Activated CD8-positive, alpha-beta memory T cell treated with anti-CD3 and anti-CD28 coated beads for 4 hours (primary cell): ENCODE data around the gene GNA12.

Experiments
- DNase-seq, 2 donors: peaks; one replicate each; pipeline ENCODE4 v3.0.0-alpha.2; 2020; ENCODE audit warnings: low read depth in 2 of 2

Gene GNA12

DNA sequence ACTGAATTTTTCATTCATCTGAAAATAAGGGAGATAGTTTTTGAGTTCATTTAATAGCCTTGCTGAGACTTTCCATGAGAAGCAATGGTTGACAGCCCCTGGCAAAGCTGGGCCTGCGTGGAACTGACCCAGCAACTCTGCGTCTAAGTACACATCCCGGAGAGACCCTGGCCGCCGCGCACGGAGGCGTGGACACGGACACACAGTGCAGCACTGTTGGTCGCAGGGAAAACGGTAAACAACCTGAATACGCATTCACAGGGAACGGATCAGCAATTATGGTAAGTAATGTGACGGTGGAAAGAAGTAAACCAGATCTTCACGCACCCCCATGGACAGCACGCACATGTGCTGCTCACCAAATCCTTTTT is 28.2 kb downstream of the GNA12 start:
- DNase-seq: no peak

DNA sequence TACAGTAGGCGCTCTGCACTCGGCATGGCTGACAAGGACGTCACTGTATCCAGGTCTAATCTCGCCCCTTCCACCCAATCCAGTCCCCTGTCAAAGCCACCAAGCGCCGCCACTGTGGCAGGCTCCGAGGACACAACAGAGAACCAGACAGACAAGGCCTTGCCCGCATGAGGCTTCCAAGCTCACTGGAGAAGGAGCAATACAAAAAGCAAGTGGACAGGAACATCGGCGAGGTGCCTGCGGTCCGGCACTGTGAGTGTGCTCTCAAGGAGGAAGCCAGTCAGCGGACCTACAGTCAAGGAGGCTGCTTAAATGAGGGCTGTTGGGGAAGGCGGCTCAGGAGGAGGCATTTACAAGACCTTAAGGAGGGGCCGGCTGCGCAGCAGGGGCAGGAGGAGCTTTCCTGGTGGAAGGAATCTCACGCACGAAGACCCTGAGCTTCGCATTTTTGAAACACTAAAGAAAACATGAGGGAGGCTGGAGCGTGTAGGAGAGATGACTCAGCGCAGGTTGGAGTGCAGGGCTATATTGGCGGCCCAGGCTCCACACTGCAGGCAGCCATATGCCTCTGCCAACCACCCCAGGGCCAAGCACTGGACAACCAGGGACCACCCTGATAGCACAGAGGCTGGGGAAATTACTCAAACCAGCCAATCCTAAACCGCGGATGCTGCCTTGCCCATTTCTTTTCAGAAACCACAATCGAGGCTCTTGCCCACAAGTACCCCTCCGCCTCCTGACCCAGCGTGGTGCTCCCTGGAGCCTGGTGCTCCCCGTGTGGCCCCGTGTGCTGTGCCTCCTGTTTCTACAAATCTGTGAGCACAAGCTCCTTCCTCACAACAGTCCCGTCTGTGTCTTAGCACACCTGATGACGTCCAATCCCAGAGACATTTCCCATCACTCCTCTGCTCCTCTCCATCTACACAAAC is 28.9 kb downstream of the GNA12 start:
- no peak for DNase-seq

DNA sequence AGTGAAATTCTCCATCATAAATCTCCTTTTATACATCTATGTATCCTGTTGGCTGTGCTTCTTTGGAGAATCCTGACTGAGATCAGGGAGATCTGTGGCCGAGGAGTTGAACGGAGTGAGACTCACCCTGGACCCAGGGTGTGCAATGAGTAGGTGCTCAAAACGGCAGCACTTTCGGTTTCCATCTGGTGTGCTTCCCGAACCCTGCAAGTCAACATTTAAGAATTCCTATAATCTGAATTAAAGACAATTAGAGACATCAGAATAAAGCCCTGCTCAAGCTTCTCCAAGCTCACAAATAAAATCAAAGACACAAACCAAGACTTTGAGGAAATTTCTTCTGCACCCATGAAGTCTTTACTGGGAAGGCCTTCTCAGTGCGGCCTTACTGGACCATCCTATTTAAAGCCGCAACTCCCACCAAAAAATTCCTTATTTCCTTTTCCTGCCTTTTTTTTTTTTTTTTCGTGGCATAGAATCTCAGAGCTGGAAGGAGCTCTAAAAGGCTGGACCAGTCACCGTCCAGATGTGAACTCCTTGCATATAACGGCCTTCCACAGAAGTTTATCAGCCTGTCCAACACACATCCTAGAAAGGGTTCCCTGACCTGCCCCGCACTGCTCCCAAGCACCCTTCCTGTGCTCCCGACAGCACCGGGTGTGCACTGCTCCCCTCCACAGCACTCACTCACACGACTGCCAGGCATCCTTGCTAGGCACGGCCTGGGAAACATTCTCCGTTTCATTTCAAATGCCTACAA is 29.7 kb downstream of the GNA12 start:
- DNase-seq: no peak

DNA sequence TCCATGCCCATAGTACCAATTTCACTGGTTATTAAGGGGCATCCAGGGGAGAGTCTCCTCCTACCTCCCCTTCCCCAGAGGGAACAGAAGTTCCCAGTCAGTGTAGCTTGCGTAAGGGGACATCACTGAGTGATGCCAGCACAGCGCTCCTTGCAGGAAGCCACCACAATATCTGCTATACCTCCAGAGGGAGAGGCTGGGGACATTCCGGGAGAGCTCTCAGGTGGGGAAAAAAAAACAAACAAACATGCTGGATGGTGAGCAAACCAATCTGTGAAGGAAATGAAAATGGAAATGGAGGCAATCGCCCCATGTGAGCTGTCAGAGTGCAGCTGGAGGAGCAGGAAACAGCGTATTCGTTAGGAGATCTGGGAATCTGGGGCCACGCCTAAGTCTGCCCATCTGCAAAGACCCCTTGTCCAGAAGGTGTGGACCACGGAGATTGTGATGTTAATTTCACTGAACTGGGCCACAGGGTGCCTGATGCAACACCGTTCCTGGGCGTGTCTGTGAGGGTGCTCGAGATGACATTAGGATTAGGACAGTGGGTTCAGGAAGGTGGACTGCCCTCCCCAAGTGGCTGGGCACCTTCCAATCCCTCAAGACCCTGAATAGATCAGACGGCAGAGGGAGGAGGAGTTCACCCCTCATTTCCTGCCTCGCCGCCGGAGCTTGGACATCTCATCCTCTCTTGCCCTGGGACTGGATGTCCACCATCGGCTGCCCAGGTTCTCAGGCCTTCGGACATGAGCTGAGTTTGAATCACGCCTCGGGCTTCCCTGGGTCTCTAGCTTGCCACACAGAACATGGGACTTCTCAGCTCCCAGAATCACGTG is 30.5 kb downstream of the GNA12 start:
- DNase-seq: no peak

DNA sequence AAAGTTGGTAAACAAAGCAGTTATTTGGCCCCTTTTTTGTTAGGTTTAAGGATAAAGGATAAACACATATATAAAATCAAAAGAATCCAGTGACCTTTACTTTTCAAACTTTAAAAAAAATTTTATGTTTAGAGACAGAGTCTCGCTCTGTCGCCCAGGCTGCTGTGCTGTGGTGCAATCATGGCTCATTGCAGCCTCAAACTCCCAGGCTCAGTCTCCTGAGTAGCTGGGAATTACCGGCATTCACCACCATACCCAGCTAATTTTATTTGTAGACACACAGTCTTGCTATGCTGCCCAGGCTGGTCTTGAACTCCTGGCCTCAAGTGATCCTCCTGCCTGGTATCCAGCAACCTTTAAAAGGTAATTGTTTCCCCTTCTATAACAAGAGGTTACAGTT is 31.3 kb downstream of the GNA12 start:
- no peak for DNase-seq

DNA sequence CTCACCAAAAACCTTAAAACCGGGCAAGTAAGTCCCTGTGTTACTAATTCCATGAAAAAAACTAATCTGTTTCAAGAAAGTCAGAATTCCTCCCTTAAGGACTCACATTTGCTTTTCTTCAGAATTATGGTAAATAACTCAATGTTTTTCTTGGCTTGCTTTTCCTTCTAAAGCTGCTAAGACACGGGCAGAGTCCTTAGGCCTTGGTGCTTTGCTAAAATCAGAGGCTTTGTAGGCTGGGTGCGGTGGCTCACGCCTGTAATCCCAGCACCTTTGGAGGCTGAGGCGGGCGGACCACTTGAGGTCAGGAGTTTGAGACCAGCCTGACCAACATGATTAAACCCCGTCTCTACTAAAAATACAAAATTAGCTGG is 32.0 kb downstream of the GNA12 start:
- no peak for DNase-seq

DNA sequence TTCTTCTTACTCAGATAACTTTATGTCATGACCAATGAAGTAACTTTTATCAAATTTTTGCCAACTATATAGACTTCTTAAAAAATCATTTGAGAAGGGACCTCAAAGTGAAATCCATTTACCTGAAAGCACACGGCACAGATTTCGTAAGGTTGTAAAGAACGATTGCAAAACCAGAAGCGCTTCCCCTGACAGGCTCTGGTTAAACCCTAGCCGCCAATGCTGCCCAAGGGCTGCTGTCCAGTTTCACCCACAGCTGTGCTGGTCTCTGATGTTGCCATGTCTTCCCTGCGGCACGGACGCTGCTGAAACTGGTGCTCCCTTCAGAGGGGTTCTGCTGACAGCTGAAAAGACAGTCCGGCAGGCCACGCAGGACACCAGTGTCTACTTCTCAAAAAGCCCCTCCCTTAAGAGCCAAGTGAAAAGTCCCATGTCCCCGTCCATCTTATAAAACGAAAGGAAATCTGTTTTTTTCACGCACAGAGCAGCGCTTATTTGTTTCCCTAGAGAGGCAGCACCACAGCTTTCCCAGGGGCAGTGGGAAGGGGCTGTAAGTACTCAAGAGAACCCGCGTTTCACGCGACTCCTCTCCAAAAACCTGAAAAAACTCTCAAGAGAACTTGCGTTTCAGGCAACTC is 32.5 kb downstream of the GNA12 start:
- DNase-seq: no peak

DNA sequence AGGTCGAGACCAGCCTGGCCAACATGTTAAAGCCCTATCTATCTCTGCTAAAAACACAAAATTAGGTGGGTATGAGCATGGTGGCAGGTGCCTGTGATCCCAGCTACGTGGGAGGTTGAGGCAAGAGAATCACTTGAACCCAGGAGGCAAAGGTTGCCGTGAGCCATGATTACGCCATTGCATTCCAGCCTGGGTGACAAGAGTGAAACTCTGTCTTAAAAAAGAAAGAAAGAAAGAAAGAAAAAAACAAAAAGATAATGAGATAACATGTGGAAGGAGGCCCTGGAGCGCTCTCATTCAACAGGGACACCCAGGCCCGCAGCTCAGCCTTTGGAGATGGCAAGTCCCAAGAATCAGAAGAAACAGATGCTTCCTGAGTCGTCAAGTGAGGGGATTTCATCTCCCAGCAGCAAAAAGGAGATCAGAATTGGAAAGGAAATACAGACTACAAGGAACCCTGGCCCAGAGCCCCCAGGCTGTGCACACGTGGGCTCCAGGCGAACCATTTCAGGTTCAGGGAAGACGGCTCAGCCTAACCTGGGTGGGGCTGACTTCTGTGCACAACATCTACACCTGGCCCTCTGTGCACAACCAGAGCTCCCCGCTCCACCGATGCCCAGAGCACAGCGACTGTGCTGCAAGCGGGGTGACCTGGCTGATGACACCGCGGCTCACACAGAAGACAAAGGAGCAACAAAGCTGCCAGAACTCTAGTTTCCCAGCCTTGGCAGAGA is 33.3 kb downstream of the GNA12 start:
- no peak for DNase-seq

DNA sequence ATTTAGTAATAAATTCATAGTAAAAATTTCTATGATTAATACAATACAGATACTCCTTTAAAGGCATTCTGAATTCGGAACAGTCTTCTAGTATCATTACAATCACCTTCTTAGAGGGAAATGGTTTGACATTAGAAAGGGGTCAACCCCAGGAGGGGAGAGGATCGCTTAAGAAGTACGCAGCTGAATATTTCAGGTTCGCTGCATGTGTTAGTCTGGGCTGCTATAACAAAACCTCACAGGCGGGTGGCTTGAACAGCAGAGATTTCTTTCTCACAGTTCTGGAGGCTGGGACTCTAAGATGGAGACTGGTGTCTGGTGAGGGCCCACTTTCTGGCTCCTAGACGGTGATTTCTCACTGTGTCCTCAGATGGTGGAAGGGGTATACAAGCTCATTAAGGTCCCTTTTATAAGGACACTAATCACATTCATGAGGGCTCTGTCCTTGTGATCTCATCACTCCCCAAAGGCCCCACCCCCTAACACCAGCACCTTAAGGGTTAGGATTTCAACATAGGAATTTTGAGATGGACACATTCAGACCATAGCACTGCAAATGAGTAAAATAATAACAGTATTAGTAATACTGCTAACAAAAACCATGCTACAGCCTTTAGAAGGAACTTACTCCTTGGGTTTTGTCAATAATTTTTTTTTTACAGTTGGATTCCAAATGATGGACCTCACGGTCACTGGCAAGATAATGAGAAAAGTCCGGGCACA is 34.0 kb downstream of the GNA12 start:
- DNase-seq: no peak

DNA sequence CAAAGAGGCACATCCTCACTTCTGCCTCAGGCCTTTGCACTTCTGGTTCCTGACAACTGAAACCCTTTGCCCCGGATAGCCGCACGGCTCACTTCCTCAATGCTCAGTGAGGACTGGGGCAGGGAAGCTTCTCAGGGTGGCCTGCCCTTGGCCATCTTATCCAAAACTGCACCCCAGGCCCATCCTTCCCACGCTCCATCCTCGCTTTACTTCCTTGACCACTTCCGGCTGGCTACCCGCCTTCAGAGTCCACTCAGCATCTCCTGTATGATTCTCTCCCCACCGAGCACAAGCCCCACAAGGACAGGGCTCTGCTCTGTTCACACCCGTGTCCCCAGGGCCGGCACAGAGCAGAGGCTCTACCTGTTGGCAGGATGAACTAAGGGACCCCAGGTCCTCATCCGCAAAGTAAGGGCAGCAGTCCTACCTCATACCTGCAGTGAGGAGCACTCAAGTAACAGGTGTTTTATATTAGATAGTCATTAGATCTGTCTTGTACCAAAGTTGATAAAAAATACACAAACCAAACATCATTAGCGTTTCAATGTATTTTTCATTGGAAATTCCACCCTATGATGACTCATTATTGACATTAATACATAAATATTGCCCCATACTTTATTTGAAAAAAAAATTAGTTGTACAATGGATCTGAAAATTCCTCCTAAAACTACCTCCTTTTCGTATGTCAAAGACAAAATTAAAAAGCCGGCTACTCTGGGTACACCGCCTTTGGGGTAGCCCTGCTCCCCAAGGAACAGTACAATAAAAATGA is 35.0 kb downstream of the GNA12 start:
- DNase-seq: no peak

DNA sequence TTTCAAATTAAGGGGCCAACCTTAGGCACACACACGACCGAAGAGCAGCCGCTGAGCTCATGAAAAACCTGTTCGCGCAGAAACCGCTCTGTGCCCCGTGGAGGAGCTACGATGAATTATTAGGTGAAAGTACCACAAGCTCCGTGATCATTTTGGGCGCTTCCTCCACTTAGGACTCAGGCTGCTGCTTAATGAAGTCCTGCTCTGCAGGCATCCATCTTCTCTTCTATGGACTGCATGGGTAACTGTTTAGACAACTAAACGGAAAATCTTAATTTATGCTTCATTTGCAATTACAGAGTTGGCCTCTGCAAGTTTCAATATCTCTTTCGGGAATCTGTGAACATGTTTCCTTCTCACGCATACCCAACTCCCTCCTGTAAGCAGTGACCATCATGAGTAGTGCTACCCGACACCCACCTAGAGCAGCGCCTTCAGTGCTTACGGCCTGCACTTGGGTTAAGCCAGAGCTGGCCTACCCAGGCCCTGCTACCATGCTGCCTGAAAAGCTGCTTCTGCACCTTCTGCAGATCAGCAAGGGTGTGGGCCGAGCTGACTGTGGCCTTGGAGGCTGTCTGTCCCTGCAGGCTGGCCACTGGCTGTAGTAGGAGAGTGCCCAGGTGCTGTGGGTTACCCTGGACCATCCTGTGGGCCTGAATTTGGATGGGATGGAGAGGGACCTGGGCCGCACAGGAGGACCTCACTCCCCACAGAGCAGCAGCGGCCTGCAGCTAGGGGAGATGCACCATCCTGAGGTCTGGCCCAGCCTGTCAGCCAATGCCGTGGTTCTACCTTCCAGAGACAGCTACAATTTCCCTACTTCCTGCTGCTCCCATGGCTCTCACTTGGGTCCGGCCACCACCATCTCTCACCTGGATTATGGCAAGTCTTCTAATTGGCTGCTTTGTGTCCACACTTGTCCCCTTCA is 36.0 kb downstream of the GNA12 start:
- DNase-seq: no peak

DNA sequence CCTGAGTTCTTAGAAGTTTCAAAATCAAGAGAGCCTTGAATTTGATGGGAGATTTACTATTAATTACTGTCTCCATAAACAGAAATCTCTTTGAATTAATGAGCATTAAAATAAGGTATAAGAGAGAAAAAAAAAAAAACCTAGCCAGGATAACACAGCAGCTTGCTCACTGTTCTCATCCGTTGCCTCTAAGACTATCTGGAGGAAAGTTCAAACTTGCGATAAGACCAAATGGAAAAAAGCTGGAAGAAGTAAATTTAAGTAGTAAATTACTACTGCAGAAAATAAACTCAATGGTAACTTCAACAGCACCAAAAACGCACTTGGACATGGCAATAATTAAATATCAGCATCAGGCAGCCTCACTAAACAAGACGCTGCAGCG is 36.7 kb downstream of the GNA12 start:
- DNase-seq: no peak

DNA sequence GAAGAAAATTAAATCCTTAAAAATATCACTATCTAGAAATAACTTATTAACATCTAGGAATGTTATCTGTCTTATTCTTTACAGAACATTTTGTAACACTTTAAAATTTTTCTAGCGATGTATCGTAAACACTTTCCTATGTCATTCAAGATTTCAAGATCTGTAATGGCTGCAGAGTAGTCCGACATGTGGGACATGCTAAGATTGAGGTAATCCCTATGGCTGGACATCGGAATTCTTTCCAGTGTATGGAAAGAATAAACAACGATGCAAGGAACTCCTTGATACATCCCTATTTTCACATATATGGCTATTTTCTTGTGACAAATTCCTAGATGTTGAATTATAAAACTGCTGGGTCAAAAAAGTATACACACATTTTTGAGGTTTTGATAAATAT is 37.5 kb downstream of the GNA12 start:
- DNase-seq: no peak

DNA sequence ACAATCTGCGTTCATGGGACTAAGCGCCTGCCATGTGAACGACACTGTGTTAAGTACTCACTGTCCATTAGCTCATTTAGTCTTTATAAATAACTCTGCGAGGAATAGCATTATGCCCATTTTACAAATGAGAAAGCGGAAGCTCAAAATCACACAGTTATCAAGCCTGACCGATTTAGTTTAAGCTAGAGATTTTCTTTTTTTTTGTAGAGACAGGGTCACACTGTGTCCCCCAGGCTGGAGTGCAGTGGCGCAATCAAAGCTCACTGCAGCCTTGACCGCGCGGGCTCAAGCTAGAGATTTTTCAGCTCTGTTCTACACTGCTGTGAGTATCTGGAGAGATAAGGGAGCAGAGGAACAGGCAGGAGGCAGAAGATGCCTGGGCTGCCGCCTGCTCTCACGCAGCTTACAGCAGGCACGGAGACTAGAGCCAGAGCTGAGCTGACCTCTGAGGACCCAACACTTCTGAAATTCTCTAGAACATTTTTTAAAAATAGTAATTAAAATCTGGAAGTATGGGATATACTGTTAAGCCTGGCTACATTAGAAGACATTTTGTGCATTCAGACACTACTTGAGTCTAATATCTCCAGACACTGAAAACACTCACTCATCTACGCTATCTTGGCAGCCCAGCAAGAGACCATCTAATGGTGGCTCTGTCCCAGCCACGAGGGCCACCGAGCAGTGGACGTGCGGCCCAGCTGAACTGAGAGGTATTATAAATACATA is 38.7 kb downstream of the GNA12 start:
- DNase-seq: no peak

DNA sequence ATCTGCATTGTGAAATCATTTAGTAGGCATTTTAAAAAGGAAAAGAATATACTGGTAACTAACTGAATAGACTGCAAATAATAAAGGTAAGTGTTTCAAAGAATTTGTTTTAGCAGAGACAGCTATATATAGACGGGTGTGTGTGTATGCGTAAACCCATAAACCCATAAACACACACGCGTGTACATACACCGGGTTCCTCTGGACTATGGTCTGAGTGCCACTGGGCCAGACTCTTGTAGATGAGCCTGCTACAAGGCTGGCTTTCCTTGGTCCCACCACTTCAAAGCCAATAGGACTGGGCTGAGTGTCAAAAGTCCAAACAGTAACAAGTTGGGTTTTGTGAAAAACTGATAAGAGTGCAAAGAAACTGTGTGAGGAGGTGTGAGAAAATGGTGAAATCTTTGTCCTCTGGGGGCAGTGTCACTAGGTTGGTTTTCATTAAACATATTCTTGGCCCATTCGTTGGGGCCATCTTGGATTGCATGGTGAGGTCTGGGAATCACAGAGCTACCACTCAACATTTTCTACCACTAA is 39.8 kb downstream of the GNA12 start:
- no peak for DNase-seq

DNA sequence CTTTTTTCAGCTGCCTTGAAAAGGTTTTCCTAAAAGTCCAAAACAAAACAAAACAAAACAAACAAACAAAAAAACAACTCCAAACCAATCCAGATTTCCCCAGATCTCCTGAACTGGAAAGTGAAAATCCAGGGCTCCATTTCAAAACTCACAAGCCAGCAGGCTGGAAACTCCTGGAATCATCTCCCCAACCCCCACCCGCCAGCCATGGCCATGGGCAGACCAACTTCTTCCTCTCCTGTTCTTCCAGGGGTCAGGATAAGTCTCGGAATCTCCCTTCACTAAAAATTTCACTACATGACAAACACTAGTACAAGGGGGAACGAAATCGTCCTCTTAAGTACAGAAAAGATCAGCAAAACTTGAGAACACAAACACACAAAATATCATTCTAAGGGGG is 40.4 kb downstream of the GNA12 start:
- DNase-seq: no peak

DNA sequence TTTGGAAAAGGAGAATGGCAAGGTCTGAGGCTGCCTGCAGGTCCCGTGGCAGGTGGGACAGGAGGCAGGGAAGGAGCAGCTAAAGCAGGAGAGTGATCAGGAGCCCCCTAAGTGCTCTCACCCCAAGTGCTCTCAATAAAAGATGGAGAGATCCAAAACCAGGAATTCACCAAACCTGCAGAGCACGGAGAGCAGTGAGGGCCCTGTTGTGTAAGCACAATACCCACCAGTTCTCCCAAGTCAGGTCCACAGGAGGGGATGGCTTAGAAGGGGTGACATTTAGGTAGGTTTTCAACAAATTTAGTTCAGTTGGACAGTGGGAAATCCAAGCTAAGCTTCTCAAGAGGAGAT is 40.8 kb downstream of the GNA12 start:
- no peak for DNase-seq
